Measurements from ENCODE around the gene TNS2.

The TNS2 gene

DNA sequence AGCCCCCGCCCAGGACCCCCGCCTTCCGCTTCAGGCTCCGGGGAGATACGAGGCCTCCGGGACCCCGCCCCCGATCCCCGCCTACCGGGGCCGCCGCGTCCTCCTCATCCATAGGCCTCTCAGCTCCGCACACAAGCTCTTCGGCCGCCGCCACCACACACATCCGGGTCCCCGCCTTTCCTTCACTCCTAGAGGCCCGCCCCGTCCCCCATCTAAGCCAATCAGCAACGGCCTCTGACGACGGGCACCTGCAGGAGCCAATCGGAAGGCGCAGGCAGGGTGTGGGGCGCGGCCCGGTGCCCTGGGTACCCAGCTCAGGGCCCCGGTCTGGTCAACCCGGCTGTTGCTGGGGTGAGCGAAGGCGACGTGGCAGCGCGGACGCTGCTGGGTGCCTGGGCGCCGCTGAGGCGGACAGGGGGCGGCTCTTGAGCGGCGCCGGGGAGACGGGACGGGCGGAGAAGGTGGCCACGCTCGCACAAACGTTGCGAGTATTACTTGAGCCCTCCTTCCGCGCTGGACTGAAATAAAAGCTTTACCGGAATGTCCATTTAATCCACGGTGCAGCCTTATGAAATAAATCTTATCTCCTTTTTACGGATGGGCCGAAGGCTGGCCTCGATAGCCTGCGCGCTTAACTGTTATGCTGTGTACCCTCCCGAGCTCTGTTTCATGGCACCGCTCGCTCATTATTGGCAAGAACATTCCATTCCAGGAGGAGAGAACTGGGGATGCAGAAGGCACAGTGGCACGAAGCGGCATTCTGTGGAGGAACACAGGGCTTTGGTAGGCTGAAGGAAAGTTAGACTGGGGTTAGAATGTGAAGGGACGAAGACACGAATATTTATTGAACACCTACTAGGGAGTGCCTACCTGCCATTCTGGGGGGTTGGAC lies 29.6 kb downstream of the TNS2 start, which contains the start of gene SPRYD3:
SPRYD3 (minus strand) TSS at position 165 of the 892 bp plus-strand sequence; CDS start at position 108, 57 bp downstream.
- ChIA-PET POLR2A (ENCODE audit: low non-redundant PET) (interaction anchor here (0.7 kb wide), 2 partner anchors 16 to 20 kb away, joined by 3 read pairs; no protein-coding TSS in a partner anchor), CTCF (interaction anchor here (0.6 to 5.0 kb wide), 2 partner anchors 13 to 19 kb away, joined by 3 to 37 read pairs; no protein-coding TSS in a partner anchor)

DNA sequence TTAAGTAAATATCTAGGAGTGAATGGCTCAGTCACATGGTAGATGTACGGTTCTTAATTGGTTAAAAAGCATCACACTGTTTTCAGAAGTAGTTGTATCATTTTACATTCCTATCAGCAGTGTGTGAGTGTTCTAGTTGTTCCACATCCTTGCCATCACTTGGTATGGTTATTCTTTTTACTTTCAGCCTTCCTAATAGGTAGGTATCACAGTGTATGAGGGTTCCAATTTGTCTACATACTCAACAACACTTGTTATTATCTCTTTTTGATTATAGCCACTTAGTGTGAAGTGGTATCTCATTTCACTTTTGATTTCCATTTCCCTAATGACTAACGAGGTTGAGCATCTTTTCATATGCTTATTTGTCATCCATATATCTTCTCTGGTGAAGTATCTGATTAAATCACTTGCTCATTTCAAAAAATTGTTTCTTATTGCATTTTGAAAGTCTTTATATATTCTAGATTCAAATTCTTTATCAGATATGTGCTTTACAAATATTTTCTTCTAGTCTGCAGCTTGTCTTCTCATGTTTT lies 32.8 kb downstream of the TNS2 start:
- ChIA-PET CTCF (interaction anchor here (0.7 kb wide), 2 partner anchors 29 to 204 kb away, joined by 3 read pairs; no protein-coding TSS in a partner anchor), POLR2A (ENCODE audit: low non-redundant PET) (no interaction called here)
- H3K27ac ChIP-seq, result no peak overlapping the region
- TF ChIP-seq, protein P1, sequence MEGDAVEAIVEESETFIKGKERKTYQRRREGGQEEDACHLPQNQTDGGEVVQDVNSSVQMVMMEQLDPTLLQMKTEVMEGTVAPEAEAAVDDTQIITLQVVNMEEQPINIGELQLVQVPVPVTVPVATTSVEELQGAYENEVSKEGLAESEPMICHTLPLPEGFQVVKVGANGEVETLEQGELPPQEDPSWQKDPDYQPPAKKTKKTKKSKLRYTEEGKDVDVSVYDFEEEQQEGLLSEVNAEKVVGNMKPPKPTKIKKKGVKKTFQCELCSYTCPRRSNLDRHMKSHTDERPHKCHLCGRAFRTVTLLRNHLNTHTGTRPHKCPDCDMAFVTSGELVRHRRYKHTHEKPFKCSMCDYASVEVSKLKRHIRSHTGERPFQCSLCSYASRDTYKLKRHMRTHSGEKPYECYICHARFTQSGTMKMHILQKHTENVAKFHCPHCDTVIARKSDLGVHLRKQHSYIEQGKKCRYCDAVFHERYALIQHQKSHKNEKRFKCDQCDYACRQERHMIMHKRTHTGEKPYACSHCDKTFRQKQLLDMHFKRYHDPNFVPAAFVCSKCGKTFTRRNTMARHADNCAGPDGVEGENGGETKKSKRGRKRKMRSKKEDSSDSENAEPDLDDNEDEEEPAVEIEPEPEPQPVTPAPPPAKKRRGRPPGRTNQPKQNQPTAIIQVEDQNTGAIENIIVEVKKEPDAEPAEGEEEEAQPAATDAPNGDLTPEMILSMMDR (conservative IDR thresholded peaks at IDR 0.05; ENCODE audit: low read depth), result no peak
- DNase-seq (ENCODE audit: low spot score), result no peak

More for the DNA sequence above, 29.6 kb downstream of the TNS2 start, which contains the start of gene SPRYD3:
- H3K27ac ChIP-seq, result peak within 1 kb of the TSS; percentile 89
- TF ChIP-seq, protein P1 (conservative IDR thresholded peaks at IDR 0.05; ENCODE audit: low read depth), result no peak
- DNase-seq (ENCODE audit: low spot score), result peak; percentile 100

DNA sequence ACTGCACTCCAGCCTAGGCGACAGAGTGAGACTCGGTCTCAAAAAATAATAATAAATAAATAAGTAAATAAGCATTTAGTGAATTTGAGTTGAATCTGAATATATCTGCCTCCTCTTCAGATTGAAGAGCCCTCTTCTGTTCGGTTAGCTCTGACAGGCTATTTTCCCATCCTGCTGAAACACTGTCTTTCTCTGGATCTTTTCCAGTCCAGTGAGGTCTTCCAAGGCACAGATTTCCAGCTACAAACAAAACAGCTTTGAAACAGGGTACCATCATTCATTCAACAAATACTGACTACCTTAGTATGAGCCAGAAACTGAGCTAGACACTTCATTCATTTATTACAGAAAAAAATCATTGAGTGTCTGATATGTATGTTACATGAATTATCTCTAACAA lies 36.5 kb downstream of the TNS2 start:
- H3K27ac ChIP-seq, result no peak overlapping the region
- ChIA-PET POLR2A (ENCODE audit: low non-redundant PET) (no interaction called here), CTCF (interaction anchor here (0.7 to 1.8 kb wide), 3 partner anchors 13 to 21 kb away, joined by 4 to 9 read pairs (median 7); no protein-coding TSS in a partner anchor)
- no peak for DNase-seq (ENCODE audit: low spot score)
- TF ChIP-seq, protein P1 (conservative IDR thresholded peaks at IDR 0.05; ENCODE audit: low read depth), result no peak

DNA sequence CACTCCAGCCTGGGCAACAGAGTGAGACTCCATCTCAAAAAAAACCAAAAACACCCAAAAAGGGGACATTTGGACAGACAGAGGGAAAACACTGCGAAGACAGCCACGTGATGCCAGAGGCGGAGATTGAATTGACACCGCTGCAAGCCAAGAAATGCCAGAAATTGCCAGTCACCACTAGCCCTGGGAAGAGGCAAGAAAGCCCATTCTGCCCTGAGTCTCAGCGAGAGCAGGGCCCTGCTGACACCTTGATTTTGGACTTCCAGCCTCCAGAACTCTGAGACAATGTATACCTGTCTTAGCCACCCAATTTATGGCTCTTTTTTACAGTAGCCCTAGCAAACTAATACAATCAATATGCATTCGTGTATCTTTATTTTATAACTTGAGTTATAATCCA lies 40.2 kb downstream of the TNS2 start:
- CTCF ChIA-PET, result interaction anchor here (1.3 kb wide), 1 partner anchor 24 kb away, joined by 3 read pairs; no protein-coding TSS in a partner anchor
- no peak overlapping the region for H3K27ac ChIP-seq
- POLR2A ChIA-PET (ENCODE audit: low non-redundant PET), result no interaction called here
- DNase-seq (ENCODE audit: low spot score), result no peak
- TF ChIP-seq, protein P1 (conservative IDR thresholded peaks at IDR 0.05; ENCODE audit: low read depth), result no peak

DNA sequence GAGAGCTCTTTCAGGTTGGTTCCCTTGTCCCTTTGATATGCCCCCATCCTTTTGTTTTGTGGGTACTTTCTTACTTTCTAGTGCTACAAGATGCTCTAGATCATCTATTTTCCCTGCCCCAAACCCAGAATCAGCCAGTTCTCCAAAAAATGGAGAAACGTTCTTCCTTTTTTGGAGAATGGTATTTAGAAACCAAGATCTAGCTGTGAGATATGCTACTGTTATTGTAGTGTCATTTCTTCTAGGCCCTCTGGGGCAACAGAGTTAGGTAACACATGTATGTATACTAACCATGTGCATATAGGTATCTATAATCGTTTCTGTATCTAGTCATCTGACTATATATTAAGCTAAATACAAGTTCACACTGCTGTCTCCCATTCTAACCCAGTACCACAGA lies 40.7 kb downstream of the TNS2 start:
- no peak overlapping the region for H3K27ac ChIP-seq
- POLR2A ChIA-PET (ENCODE audit: low non-redundant PET), result no interaction called here
- DNase-seq (ENCODE audit: low spot score), result no peak
- TF ChIP-seq, protein P1 (conservative IDR thresholded peaks at IDR 0.05; ENCODE audit: low read depth), result no peak
- CTCF ChIA-PET, result interaction anchor here (0.5 to 1.3 kb wide), 2 partner anchors 24 to 1306 kb away, joined by 3 read pairs; no protein-coding TSS in a partner anchor

DNA sequence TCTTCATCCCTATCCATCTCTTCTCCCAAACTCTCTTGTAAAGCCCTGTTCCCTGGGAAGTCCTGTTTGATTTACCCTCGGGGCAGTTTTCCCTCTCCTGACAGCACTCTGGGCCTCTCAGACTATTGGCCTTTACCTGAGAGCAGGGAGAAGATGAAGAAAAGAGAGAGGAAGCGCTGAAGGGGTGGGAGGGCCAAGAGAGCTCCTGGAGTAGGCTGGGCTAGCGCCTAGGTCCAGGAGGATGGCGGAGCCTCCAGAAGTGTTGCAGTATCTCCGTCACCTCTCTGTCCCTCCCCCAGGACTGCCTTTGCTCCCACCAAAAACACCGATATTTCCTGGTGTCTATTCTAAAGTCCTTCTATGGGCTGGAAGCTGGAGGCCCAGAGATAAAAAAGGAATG lies 41.9 kb downstream of the TNS2 start:
- ChIA-PET POLR2A (ENCODE audit: low non-redundant PET) (no interaction called here), CTCF (interaction anchor here (1.2 kb wide), 1 partner anchor 26 kb away, joined by 4 read pairs; no protein-coding TSS in a partner anchor)
- DNase-seq (ENCODE audit: low spot score), result no peak
- no peak overlapping the region for H3K27ac ChIP-seq
- TF ChIP-seq, protein P1 (conservative IDR thresholded peaks at IDR 0.05; ENCODE audit: low read depth), result no peak

Data from RWPE1 (cell line).